ENCODE results near the gene SPON2.

SPON2 gene

DNA sequence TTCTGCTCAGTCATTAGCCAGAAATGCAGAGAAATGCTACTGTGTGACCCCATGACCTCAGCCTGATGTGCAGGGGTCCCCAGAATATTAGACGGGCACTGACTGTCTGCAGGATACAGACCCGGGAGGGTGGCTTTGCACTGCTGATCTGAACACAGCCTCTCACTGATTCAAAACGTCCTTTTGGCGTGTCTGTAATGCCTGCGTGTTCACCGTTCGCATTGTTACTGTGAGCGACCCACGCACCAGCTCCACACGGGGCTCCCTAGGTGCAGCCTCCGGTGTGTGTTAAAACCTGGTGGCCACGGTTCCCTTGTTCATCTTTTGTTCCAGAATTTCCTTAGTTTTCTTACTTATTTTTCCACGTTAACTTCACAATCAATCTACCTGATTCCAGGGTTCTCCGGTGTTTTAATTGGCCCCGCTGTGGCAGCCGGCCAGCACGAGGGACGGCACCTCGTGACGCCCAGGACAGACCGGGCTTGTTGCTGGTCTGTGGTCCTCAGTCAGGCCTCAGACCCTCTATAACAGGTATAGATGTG, 32.0 kb upstream of the SPON2 start:
- peak overlapping the region; percentile 66 for H3K27ac Mint-ChIP-seq
- DNase-seq: peak; percentile 28
- H3K9me3 Mint-ChIP-seq: no peaks in the 10 kb centered on the region
- H3K36me3 Mint-ChIP-seq (ENCODE audit: low read depth): peaks cover 10% of the 10 kb centered on the region
- peaks cover 52% of the 10 kb centered on the region for H3K4me1 Mint-ChIP-seq (ENCODE audit: low read depth)
- no peaks in the 10 kb centered on the region for H3K27me3 Mint-ChIP-seq
- H3K4me3 Mint-ChIP-seq: no peak overlapping the region

DNA sequence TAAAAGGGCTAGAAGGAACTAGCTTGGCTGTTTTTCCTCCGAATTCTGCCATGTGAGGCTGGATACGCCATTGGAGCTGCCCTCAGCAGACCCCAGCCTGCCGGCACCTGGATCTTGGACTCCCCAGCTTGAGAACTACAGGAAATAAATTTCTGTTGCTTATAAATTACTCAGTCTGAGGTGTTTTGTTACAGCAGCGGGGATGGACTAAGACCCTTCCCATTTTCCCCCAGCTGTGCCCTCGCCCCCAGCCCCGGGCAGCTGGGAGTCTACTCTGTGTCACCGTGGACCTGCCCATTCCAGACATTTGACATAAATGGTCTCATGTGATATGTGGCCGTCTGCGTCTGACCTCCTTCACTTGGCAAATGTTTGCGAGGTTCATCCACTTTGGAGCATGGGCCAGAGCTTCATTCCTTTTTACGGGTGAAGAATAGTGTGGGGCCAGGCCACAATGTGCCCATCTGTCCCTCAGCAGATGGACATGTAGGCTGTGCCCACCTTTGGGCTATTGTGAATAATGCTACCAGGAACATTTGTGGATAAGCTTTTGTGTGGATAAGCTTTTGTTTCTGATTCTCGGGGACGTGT, 30.7 kb upstream of the SPON2 start:
- Mint-ChIP-seq H3K27me3 (no peaks in the 10 kb centered on the region), H3K27ac (peak overlapping the region; percentile 99), H3K36me3 (ENCODE audit: low read depth) (peaks cover 3% of the 10 kb centered on the region), H3K4me1 (ENCODE audit: low read depth) (peaks cover 51% of the 10 kb centered on the region), H3K4me3 (no peak overlapping the region), H3K9me3 (no peaks in the 10 kb centered on the region)
- DNase-seq: peak; percentile 30

DNA sequence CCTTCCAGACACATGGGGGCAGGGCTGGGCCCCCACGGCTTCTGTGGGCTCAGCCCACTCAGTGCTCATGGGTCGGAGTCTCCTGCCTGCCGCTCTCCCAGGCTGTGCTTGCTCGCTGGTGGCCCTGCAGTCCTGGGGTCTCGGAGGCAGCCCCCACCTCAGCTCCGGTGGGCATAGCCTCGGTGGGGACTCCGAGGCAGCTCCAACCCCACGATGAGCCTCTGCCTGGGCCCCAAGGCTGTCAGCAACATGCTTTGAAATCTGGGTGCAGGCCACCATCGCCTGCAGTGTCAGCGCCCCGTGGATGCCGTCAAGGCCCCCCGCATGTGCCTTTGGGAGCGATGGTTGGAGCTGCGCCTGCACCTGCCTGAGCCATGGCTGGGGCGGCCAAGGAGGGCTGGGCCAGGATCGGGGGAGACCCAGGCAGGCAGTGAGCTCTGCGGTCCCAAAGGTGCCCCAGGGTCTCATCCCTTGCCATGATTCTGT, 30.2 kb upstream of the SPON2 start:
- Mint-ChIP-seq H3K9me3 (no peaks in the 10 kb centered on the region), H3K36me3 (ENCODE audit: low read depth) (peaks cover 6% of the 10 kb centered on the region), H3K27me3 (no peaks in the 10 kb centered on the region), H3K4me3 (peak overlapping the region; percentile 69), H3K27ac (peak overlapping the region; percentile 99), H3K4me1 (ENCODE audit: low read depth) (peaks cover 51% of the 10 kb centered on the region)
- no peak for DNase-seq

DNA sequence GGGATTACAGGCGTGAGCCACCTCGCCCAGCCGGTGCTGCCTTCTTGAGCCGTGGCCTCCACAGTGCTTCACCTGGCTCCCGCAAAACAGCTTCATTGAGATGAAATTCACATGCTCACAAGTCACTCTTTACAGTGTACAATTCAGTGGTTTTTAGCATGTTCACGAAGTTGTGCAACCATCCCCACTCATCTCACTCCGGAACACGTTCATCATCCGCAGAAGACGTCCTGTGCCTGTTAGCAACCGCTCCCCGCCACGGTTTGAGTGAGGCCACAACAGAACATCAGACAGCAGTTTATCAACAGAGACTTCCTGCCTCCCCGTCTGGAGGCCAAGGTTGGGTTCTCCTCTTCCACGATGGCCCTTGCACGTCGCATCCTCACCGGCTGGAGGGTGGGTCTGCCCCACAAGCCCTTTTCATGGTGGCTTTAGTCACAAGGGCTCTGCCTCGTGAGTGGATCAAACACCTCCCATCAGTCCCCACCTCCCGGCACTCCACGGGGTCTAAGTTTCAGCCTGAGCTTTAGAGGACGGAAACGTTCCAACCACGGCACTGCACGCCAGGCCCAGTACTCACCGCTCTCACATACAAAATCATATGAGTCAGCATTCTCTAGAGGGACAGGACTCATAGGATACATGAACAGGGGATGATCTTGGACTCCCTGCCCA, 29.6 kb upstream of the SPON2 start:
- Mint-ChIP-seq H3K4me1 (ENCODE audit: low read depth) (peaks cover 51% of the 10 kb centered on the region), H3K27ac (peak overlapping the region; percentile 99), H3K36me3 (ENCODE audit: low read depth) (peaks cover 10% of the 10 kb centered on the region), H3K9me3 (no peaks in the 10 kb centered on the region), H3K27me3 (no peaks in the 10 kb centered on the region), H3K4me3 (peak overlapping the region; percentile 69)
- DNase-seq: peak; percentile 82

DNA sequence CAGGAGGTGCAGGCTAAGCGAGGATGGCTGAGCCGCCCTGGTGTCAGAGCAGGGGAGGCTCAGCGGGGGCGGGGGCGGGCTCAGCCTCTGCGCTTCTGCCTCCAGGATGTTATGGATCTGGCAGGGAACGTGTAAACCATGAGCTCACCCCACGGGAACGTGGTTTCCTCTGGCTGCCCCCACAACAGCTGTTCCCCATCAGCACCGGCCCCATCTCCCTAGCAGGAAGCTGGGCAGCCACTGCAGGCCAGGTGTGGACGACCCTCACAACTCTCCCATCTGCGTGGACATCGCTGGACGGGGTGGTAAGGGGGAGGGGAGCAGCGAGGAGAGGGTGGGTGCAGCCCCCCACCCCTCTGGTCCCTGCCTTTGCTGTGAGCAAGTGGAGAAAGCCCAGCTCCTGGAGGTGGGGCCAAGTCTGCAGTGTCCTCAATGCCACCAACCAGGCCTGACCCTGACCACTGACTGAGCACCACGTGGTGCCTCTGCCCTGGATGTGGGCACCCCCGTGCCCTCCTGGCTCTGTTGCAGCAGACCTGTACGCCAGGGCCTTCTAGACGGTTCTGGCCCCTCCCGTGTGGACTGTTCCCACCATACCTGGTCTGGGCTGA, 28.1 kb upstream of the SPON2 start:
- no peak for DNase-seq
- H3K4me1 Mint-ChIP-seq (ENCODE audit: low read depth): peaks cover 51% of the 10 kb centered on the region

DNA sequence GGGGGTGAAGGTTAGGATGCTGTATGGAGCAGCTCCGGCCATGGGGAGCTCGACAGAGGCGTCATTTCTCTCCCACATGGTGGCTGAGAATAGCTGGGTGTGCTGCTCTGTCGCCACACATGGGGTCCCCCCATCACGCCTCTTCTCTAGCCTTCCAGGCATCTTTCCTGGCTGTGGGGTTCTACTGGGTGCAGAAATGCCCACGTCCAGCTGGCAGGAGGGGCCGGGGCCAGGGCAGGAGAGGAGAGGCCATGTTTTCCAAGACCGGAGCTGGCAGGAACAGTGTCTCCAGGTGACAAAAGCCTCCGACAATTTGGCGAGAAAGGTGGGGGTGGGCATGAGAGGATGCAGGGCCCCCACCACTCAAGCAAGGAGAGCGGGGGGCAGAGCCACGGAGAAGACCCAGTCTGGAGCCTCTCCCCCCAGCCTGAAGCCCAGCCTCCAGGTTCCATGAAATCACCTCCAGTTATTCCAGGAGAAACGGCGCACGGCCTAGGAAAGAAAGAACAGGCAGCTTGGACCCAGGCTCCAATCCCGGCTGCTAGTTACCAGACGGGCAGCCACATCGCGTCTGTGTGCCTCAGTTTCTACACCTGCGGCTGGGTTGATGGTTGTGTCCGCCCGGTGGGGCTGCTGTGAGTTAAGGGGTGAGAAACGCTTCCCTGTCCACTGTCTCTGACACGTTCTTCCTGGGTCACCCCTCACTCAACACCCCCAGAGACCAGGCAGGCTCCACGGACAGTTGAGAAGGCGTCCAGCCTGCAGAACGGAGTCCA, 27.4 kb upstream of the SPON2 start:
- Mint-ChIP-seq H3K4me3 (peak overlapping the region; percentile 69), H3K27me3 (no peaks in the 10 kb centered on the region), H3K36me3 (ENCODE audit: low read depth) (peaks cover 10% of the 10 kb centered on the region), H3K4me1 (ENCODE audit: low read depth) (peaks cover 50% of the 10 kb centered on the region), H3K27ac (peak overlapping the region; percentile 29), H3K9me3 (no peaks in the 10 kb centered on the region)
- peak; percentile 21 for DNase-seq

More for the DNA sequence above, 28.1 kb upstream of the SPON2 start:
- Mint-ChIP-seq H3K27ac (peak overlapping the region; percentile 99), H3K27me3 (no peaks in the 10 kb centered on the region), H3K9me3 (no peaks in the 10 kb centered on the region), H3K4me3 (peak overlapping the region; percentile 69), H3K36me3 (ENCODE audit: low read depth) (peaks cover 10% of the 10 kb centered on the region)

GRCh38 chr4:1198098-1198844, 25.9 kb upstream of the SPON2 start:
- no peaks in the 10 kb centered on the region for H3K27me3 Mint-ChIP-seq
- peaks cover 35% of the 10 kb centered on the region for H3K4me1 Mint-ChIP-seq (ENCODE audit: low read depth)
- H3K27ac Mint-ChIP-seq: no peak overlapping the region
- peaks cover 10% of the 10 kb centered on the region for H3K36me3 Mint-ChIP-seq (ENCODE audit: low read depth)
- H3K9me3 Mint-ChIP-seq: no peaks in the 10 kb centered on the region
- no peak for DNase-seq
- H3K4me3 Mint-ChIP-seq: no peak overlapping the region

DNA sequence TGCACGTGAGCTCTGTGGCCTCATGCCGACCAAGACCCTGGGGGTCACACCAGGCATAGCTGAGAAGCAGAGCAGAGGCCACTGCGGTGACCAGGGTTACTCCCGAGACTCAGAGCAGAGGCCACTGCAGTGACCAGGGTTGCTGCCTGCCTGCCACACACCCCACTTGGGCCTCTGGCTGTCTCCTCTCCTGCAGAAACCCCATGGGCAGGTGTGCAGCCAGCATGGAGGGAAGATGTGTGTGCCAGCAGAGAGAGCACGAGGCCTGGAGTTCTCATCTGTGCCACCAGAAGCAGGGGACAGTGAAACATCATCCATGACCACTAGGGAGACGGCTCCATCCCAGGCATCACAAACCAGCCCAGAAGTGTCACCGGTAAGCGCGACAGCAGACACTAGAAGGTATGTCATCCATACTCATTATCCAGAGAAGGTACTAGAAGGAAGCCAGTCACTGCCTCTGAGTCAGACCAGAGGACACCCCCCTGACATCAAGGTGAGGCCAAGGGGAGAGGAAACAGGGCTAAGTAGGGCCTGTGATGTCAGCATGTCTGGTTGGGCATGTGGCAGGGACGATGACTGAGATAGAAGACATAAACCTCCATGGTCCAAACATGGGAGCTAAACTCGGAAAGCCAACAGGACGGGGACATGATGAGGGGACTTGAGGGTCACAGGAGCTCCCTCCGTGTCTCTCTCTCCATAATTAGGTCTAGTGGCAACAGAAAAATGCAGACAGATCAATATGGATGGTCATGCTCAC, 24.2 kb upstream of the SPON2 start:
- no peak overlapping the region for H3K27ac Mint-ChIP-seq
- peaks cover 18% of the 10 kb centered on the region for H3K4me1 Mint-ChIP-seq (ENCODE audit: low read depth)
- no peaks in the 10 kb centered on the region for H3K9me3 Mint-ChIP-seq
- H3K36me3 Mint-ChIP-seq (ENCODE audit: low read depth): peaks cover 10% of the 10 kb centered on the region
- no peak for DNase-seq
- no peaks in the 10 kb centered on the region for H3K27me3 Mint-ChIP-seq
- H3K4me3 Mint-ChIP-seq: no peak overlapping the region

- H3K36me3 Mint-ChIP-seq (ENCODE audit: low read depth): peaks cover 10% of the 10 kb centered on the region
- no peak overlapping the region for H3K27ac Mint-ChIP-seq
- no peaks in the 10 kb centered on the region for H3K27me3 Mint-ChIP-seq
- no peak overlapping the region for H3K4me3 Mint-ChIP-seq
- H3K4me1 Mint-ChIP-seq (ENCODE audit: low read depth): peaks cover 12% of the 10 kb centered on the region
- no peaks in the 10 kb centered on the region for H3K9me3 Mint-ChIP-seq
- peak; percentile 20 for DNase-seq
Measured at GRCh38 chr4:1195891-1196401, 23.6 kb upstream of the SPON2 start.

GRCh38 chr4:1195109-1195671, 22.8 kb upstream of the SPON2 start:
- H3K4me1 Mint-ChIP-seq (ENCODE audit: low read depth): peaks cover 6% of the 10 kb centered on the region
- no peak overlapping the region for H3K4me3 Mint-ChIP-seq
- H3K27me3 Mint-ChIP-seq: no peaks in the 10 kb centered on the region
- no peak overlapping the region for H3K27ac Mint-ChIP-seq
- peaks cover 10% of the 10 kb centered on the region for H3K36me3 Mint-ChIP-seq (ENCODE audit: low read depth)
- DNase-seq: no peak
- H3K9me3 Mint-ChIP-seq: no peaks in the 10 kb centered on the region

GRCh38 chr4:1194010-1194900, 21.9 kb upstream of the SPON2 start:
- H3K36me3 Mint-ChIP-seq (ENCODE audit: low read depth): peaks cover 10% of the 10 kb centered on the region
- DNase-seq: no peak
- H3K27me3 Mint-ChIP-seq: no peaks in the 10 kb centered on the region
- no peaks in the 10 kb centered on the region for H3K9me3 Mint-ChIP-seq
- peaks cover 1% of the 10 kb centered on the region for H3K4me1 Mint-ChIP-seq (ENCODE audit: low read depth)
- H3K27ac Mint-ChIP-seq: no peak overlapping the region
- H3K4me3 Mint-ChIP-seq: no peak overlapping the region
